ENCODE measurements around the gene GRIK4.

- no peak for TF ChIP-seq CTCF (IDR thresholded peaks at IDR 0.05)
- TF ChIP-seq EZH2 (IDR thresholded peaks at IDR 0.05): no peak
- no peak for TF ChIP-seq EZH2phosphoT487 (IDR thresholded peaks at IDR 0.05)
Measured at GRCh38 chr11:120543521-120544215, 32.1 kb downstream of the GRIK4 start.
